Measurements from ENCODE around the gene PARD3.

GRCh38 chr10:34184939-34185386, 630.1 kb downstream of the PARD3 start:
- TF ChIP-seq EZH2 (IDR thresholded peaks at IDR 0.05; ENCODE audit: borderline replicate concordance, low read depth, low read length, severe bottlenecking) (no peak), CTCF (IDR thresholded peaks at IDR 0.05; ENCODE audit: borderline replicate concordance, extremely low read depth, low read length, poor library complexity, severe bottlenecking) (no peak)
